GM21825 (cell line): ENCODE results near the gene MB.
"Not testable (repeated sequence)": the region's sequence is repeated elsewhere in the genome, so short reads cannot be mapped to it uniquely, and the experiment has no call there.

Source experiments
- ATAC-seq: cut with Tn5 transposase; IDR thresholded peaks from one replicate; pipeline ENCODE4 v1.9.1; 2021; ENCODE audit warnings: mild to moderate bottlenecking, moderate library complexity; ENCODE audit not compliant: unreplicated experiment

Gene MB

DNA sequence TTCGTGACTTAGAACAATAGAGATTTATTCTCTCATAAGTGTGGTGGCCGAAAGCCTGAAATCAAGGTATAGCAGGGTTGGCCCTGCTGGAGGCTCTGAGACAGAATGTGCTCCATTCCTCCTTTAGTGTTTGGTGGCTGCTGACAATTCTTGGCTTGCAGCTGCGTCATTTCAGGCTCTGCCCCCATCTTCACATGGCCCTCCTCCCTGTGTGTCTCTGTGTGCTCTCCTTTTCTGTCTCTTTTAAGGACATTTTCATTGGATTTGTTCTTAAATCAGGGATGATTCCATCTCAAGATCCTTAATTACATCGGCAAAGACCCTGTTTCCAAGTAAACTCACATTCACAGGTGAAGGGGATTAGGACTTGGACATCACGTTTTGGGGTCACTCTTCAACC, 20.9 kb upstream of the MB start:
- no peak for ATAC-seq

DNA sequence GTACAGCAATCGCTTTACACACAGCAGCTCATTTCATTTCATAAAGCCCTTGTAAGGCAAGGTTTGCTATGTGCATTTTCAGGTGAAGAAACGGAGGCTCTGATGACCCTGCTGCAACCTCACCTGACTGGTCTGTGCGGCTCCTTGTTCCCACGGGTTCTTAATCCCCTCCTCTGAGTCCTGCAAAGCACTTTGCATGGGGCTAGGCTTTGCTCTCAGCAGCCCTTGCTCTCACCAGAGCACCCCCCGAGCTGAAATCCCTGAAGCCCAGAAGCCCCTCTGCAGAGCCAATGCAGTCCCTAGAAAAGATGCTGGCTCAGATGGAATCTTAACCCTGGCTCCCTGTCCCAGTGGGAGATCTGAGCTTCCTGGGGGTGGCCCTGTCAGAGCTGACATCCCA, 20.1 kb upstream of the MB start:
- ATAC-seq: no peak

DNA sequence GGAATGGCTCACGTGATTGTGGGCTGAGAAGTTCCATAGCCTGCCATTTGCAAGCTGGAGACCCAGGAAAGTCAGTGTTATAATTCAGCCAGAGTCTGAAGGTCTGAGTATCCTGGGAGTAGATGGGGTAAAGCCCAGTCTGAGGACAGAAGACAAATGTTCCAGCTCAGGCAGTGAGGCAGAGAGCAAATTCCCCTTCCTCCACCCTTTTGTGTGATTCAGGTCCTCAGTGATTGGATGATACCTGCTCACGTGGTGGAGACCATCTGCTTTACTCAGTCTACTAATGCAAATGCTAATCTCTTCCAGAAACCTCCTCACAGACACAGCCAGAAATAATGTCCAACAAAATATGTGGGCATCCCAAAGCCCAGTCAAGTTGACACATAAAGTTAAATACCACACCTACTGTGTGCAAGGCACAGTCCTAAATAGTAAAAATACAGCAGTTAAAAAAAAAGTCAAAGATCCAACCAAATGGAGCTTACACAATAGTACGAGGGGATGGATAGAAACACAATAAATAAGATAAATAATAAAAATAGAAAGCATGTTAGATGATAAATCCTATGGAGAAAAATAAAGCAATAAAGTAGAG, 17.9 kb upstream of the MB start:
- no peak for ATAC-seq

DNA sequence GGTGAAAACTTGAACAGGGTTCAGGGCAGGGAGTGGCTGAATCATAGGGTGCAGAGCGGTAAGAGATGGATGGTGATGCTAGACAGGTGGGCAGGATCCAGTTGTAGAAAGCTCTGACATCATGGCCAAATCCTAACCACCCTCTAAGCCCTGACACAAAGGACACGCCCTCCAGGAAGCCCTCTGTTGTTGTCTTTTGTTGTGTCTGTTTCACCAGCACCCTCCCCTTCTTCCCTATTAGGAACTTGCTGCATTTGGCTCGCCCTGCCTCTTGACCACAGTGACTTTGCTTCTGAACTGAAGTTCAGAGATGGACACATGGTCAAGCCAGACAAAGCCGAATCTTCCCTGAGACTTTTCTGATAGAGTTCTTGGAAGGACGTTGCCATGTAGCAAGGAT, 16.9 kb upstream of the MB start:
- no peak for ATAC-seq

DNA sequence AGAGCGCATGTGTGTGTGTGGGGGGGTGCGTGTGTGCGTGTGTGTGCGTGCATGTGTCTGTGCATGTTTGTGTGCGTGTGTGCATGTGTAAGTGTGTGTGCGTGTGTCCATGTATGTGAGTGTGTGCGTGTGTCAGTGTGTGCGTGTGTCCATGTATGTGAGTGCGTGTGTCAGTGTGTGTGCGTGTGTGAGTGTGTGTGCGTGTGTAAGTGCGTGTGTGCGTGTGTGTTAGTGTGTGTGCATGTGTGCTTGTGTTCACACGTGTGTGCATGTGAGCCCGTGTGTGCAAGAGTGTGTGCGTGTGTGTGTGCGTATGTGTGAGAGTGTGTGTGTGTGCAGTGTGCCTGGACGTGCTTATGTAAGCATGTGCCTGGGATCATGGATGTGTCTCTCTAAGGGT, 16.4 kb upstream of the MB start:
- no peak for ATAC-seq

DNA sequence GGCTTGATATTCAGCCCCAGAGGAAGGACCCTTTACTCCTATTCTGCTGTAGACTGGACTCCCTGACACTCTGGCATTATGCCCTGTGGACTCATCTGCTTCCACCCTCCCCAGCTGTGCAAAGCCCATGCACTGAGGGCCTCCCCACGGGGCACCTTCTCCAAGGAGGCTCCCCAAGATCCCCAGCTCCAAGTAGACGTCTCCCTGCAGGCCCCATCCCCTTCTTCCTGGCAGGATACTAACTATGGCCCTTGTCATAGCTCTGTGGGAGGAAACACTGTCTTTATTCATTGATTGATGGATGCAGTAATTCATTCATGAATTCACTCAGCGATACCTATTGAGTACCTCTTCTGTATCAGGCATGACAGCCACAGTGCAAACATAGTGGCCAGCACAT, 15.8 kb upstream of the MB start:
- no peak for ATAC-seq

DNA sequence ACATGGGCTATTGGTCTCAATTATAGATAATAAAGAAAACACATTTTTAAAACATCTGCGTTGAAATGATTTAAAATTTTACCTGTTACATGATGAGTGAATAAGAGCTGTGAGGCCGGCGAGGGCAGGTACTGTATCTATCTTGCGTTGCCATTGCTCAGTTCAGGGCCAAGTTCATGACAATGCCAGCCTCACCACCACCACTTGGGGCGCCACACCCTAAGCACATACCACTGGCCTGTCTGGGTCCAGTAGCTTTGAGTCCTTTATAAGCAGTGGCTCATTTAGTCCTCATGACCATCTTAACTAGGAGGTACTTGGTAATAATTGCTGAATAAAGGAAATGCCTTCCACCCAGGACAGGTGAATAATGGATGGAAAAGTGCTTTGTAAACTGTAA, 14.5 kb upstream of the MB start:
- ATAC-seq: no peak

DNA sequence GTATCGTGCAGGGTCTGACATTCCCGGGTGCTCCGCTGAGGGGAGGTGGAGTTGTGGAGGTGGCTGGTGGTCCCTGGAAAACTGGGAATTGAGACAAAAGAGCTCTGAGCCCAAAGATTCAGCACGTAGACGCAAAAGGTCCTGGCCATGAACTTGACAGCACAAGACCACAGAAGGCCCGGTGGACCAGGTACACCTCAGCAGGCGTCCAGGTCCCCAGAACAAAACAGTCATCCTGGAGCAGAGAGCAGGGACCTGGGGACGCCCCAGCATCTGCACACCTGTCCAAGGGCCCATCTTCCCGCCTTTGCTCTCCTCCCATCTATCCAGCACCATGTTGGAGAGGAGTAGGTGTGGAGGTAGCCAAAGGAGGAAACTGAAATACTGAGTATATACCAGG, 13.8 kb upstream of the MB start:
- no peak for ATAC-seq

DNA sequence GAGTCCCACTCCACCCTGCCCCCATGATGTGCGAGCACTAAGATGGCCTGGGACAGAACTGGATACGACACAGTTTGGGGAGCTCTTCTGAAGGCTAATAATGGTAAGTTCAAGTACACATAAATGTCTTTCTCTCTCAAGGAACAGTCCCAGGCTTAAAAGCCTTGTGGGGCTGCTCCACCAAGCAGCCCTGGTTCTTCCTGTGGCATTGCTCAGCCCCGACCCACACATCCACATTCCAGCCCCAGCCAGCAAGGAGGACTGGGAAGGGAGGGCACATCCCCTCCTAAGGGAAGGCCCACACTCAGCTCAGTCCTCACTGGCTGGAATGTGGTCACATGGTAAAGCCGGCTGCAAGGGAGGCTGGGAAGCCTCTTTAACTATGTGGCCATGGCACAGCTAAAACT, 13.3 kb upstream of the MB start:
- ATAC-seq: no peak

DNA sequence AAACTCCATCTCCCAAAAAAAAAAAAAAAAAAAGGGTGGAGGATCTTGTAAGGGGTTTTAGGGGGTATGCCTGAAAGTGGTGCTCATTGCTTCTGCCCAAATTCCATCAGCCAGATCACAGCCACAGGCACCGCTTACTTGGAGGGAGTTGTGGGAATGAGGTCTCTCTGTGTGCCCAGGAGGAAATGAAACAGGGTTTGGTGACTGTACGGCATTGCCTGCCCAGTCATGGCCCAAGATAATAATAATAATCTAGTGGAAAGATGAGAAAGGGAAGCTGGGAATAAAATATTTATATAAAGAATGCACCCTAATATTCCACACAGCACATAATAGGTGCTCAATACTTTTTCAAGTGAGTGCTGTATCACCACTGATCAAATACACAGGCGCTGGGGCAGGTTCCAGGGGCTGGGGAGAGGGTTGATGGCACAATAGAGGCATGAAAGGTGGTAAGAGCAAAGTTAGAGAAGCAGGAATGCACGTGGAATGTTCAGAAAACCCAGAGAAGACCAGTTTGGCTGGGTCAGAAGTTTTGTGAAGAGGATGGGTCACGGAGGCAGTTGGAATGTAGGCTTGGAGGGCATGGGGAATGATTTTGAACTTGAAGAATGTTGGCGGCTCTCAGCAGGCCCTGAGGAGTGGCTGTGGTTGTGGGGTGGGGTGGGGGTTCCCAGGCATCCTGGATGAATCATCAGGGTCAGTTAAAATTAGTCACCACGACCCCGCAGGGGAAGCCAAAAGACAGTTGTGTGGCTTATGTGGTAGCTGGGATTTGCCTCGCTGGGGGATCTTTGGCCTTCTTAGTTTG, 12.5 kb upstream of the MB start:
- no peak for ATAC-seq

DNA sequence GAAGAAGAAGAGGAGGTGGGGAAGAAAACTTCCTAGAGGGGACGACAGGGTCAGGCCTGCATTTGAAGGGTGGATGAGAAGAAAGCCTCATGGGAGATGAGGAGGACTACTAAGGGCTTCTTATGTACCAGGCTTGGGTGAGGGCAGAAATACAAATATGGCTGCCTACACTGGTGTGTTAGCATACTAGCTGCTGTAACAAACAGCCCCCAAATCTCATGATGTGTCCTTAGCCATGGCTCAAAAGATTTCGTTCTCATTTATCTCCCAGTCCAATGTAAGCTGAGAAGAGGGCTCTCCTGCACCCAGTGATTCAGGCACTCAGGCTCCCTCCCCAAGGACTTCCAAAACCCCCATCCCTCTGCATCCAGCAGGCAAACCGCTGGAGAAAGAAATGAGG, 11.6 kb upstream of the MB start:
- no peak for ATAC-seq

DNA sequence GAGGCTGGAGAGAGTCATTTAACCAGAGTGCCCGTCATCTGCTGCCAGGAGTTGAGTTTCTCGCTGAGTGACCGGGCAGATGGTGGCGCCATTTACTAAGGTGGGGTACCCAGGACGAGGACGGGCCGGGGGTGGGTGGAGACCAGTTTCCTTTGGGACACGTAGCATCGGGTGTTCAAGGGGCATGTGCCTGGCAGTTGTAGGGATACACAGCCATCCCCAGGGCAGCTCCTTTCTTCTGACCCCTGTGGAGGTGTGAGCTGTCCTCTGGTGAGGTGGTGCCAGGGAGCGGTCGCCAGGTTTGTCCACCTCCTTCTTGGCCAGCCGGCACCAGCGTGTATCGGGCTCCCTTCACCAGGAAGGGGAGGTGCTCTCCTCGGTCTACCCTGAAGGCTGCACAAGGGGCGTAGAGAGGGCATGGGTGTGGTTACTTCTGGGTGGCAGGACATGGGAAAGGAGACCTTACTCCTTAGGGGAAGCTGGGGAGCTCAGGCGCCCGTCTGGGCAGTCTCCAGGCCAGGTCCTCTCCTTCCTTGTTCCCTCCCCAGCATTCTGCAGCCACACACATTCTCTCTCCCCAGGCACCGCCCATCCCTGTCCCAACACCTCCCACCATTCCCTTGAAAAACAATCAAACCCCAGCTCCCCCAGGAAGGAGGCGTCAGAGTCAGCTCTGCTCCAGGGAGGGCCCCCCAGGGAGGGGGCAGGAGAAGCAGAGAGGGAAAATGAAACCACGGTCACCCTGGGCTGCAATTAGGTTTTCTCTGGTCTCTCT, 10.3 kb upstream of the MB start:
- no peak for ATAC-seq

DNA sequence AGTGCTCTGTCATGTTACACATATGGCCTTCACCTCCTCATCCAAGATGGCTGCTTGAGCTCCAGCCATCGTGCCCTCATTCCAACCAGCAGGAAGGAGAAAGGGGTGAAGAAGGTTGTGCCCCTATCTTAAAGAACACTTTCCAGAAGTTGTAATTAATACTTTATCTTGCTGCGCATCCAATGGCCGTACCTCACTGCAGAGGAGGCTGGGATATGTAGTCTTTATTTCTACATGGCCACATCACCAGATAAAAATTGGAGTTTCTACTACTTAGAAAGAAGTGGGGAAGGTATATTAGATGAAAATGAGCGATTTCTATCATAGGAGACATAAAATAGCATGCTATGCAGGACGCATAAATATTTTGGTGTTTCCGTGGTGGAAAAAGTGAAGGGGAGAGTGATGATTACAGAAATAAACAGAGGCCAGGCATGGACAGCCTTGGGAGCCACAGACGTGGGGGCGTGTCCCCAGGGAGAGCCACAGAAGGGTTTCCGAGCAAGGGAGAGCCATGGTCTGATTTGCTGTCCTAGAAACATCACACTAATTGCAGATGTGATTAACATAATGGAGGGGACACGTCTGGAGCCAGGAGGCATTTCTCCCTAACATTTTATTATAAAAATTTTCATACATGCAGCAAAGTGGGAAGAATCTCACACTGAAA, 8.8 kb upstream of the MB start:
- no peak for ATAC-seq

DNA sequence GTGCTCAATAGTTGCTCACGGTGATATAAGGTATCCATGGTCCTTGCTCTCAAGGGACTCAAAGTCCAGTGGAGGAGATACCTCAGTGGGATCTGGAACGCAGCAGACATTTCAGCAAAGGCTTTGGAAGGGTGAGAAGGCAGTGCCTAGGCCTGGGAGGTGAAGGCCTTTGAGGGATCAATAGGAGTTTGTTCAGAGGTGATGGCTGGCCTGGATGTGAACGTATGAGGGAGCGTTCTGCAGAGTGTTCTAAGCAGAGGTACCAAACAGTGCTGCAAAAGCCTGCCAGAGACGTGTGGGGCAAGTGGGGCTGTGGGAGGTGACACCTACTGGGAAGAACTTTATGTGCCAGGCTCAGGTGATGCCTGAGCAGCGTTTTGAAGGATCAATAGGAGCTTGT, 7.4 kb upstream of the MB start:
- ATAC-seq: no peak

DNA sequence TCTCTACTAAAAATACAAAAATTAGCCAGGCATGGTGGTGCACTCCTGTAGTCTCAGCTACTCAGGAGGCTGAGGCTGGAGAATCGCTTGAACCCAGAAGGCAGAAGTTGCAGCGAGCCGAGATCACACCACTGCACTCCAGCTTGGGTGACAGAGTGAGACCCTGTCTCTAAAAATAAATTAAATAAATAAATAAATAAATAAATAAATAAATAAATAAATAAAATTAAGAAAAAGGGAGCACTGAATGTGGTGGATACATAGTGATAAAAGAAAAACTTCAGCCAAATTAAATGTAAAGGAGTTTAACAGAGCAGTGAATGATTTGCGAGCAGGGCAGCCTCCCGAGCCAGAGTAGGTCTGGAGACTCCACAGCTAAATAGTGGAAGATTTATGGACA, 6.8 kb upstream of the MB start:
- ATAC-seq: not testable (repeated sequence)

DNA sequence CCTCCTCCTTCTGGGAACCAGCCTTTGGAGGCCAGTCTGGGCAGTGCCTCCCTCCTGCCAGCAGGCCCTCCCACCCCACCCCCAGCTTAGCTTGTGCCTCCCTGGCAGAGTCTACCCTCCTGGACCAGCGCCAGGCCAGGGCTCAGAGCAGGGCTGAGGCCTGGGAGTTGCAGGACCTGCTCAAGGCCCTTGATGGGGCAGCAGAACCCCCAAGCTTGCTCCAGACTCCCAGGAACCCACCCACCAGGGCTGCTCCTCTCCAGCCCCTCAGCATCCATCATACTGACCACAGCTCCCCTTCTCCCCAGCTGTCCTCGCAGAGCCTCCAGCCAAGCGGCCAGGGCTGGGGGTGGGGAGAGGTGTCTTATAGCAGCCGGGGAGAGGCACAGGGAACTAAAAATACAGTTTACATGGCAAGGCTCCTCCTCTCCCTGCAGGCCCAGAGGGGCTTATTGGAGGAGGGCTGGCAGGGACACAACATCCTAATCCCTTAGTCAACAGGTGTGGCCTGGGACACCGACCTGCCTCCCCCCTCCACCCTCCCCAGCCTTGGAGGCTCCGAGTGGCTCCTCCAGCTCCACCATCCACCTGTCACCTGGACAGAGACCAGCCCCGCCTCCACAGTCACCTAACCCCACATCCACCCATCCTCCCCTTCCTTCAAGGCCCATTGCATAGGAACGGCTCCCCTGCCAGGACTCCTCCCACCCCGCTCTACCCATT, 5.2 kb upstream of the MB start:
- ATAC-seq: no peak

DNA sequence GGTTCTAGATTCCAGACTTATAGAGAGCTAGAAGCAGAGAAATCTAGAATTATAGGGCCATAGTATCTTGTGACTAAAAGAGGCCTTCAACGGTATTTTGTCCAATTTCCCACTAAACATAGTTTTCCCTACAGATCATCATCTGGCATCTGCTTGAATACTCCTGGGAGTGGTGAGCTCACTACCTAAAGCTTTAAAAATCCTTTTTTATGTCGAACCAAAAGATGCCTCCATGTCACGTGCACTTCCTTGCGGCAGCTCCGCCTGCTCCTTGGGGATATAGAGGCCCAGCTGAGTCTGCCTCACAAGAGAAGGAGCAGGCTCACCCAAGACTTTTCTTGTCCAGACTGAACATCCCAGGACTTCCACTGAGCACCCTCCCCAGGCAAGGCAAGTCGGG, 4.3 kb upstream of the MB start:
- no peak for ATAC-seq

DNA sequence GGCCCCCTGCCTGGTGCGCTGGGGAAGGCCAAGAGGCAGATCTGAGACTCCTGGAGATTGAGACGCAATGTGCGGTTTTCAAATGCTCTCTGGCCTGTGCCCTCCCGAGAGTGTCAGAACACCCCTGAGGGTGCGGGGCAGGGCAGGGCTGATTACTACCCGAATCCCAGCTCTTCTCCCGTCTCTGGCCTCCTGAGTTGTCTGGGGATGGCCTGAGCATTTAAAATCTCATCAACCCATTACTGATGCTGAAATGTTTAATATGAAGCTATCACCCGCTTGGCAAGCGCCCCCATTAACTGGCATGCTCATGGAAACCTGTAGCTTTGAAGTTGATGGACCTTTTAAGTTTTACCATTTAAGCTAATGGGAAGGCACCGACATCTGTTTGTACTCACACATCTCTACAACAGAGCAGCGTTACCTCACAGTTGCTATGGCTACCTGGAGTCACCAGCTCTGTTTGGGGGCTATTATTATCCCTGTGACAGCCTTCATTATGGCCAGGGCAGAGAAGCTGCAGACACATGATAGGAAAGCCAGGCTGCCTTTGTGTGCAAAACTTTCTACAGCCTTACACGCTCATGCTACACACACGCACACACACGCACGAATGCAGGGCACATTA, 3.6 kb upstream of the MB start:
- ATAC-seq: no peak

DNA sequence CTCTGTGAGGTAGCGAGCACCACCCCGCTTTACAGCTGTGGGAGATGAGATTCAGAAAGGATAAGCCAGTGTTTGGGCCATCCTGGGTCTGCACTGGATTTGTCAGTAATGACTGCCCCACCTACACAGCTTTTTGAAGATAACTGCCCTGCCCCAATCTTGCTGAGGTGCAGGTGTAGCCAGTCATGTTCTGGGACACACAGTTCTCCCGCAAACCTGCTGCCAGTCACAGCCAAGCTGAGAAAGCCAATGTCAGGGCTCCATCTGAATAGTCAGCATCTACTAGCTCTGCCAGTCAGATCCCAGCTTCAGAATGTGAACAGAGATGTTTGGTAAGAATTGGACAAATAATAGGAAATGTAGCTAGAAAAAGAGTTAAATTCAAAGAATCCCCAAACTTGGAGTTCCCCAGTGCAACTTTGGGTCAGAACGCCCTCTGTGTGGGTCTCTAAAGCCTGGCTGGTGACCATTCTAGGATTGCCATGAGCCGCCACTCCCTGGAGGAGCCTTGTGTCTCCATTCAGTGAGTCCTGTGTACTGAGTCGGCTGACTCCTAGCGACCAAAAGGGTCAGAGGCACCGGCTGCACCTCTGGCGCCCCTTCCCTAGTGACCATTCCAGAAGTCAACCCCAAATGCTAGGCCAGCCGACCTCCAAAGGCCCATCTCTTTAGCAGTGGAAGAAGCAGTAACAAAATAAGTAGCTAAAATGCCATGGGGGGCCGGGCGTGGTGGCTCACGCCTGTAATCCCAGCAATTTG, 2.4 kb upstream of the MB start:
- ATAC-seq: no peak
